Parathyroid adenoma (tissue), 2 donors: Measurements from ENCODE around the gene PRAME.

Experiments used
- H2AFZ ChIP-seq: fragments of 300-600 bp; sonication (generic); one replicate; pipeline ENCODE4 v1.7.0; 2017; ENCODE audit warnings: antibody characterized with exemption, mild to moderate bottlenecking
- H3K27ac ChIP-seq: fragments of 300-600 bp; sonication (generic); one replicate; pipeline ENCODE4 v1.7.0; 2017
- H3K27me3 ChIP-seq: fragments of 300-600 bp; sonication (generic); one replicate; pipeline ENCODE4 v1.7.0; 2017; ENCODE audit warnings: low read length; ENCODE audit not compliant: control insufficient read depth, insufficient read depth
- H3K36me3 ChIP-seq: fragments of 300-600 bp; sonication (generic); one replicate; pipeline ENCODE4 v1.7.0; 2017; ENCODE audit warnings: low read length; ENCODE audit not compliant: control insufficient read depth, insufficient read depth
- H3K4me1 ChIP-seq: fragments of 300-600 bp; sonication (generic); one replicate; pipeline ENCODE4 v1.7.0; 2017; ENCODE audit warnings: control low read depth
- H3K4me2 ChIP-seq: fragments of 300-600 bp; sonication (generic); one replicate; pipeline ENCODE4 v1.7.0; 2017; ENCODE audit warnings: low read length
- H3K4me3 ChIP-seq: fragments of 300-600 bp; sonication (generic); one replicate; pipeline ENCODE4 v1.7.0; 2017; ENCODE audit warnings: low read depth, low read length
- H3K79me2 ChIP-seq: fragments of 300-600 bp; sonication (generic); one replicate; pipeline ENCODE4 v1.7.0; 2017; ENCODE audit warnings: control low read depth
- H3K9ac ChIP-seq: fragments of 300-600 bp; sonication (generic); one replicate; pipeline ENCODE4 v1.7.0; 2017; ENCODE audit warnings: mild to moderate bottlenecking
- H3K9me3 ChIP-seq: fragments of 300-600 bp; sonication (generic); one replicate; pipeline ENCODE4 v1.7.0; 2017; ENCODE audit warnings: low read length; ENCODE audit not compliant: control insufficient read depth
- CTCF ChIP-seq: fragments of 300-600 bp; sonication (generic); IDR thresholded peaks from one replicate; pipeline ENCODE4 v1.7.0; 2017; ENCODE audit warnings: antibody characterized with exemption, mild to moderate bottlenecking
- donor health status: primary hyperparathyroidism.

The PRAME gene

GRCh38 chr22:22579869-22580604 is 21.0 kb upstream of the PRAME start:
- H3K4me2 ChIP-seq, result no peak overlapping the region
- no peak overlapping the region for H3K4me3 ChIP-seq
- H3K9ac ChIP-seq, result no peak overlapping the region
- no peaks in the 10 kb centered on the region for H3K27me3 ChIP-seq
- H3K9me3 ChIP-seq, result no peaks in the 10 kb centered on the region
- TF ChIP-seq CTCF, result no peak
- H3K36me3 ChIP-seq, result no peaks in the 10 kb centered on the region
- H3K4me1 ChIP-seq, result no peaks in the 10 kb centered on the region
- no peaks in the 10 kb centered on the region for H3K79me2 ChIP-seq
- H3K27ac ChIP-seq, result no peak overlapping the region
- H2AFZ ChIP-seq, result no peak overlapping the region

DNA sequence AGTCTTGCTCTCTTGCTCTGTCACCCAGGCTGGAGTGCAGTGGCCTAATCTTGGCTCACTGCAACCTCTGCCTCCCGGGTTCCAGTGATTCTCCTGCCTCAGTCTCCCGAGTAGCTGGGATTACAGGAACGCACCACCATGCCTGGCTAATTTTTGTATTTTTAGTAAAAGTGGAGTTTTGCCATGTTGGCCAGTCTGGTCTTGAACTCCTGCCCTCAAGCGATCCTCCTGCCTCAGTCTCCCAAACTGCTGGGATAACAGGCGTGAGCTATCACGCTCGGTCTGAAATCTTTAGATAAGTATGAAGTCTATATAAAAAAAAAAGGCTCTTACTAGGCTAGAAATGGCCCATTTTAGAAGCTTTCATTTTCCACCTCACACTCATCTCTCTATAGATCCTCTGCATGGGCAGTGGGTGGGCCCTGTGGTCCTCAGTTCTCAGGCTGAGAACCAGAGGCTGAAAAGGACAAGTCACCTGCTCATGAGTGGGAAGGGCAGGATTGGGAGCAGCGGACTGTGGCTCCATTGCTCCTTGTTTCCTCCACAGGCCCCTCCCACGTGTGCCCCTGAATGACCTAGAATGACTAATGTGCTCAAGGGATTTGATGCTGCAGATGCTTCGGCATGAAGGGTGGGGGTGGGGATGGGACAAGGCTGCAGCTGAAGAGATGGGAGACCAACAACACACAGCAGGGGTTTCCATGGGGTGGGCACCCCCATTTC is 19.8 kb upstream of the PRAME start:
- H3K79me2 ChIP-seq, result no peaks in the 10 kb centered on the region
- no peak for TF ChIP-seq CTCF

GRCh38 chr22:22576989-22577427 is 17.9 kb upstream of the PRAME start:
- no peak overlapping the region for H3K4me2 ChIP-seq
- H3K9ac ChIP-seq, result no peak overlapping the region
- no peaks in the 10 kb centered on the region for H3K27me3 ChIP-seq
- H3K36me3 ChIP-seq, result no peaks in the 10 kb centered on the region
- H3K27ac ChIP-seq, result no peak overlapping the region
- TF ChIP-seq CTCF, result no peak
- no peaks in the 10 kb centered on the region for H3K79me2 ChIP-seq
- no peaks in the 10 kb centered on the region for H3K4me1 ChIP-seq
- no peak overlapping the region for H3K4me3 ChIP-seq
- no peak overlapping the region for H2AFZ ChIP-seq
- no peaks in the 10 kb centered on the region for H3K9me3 ChIP-seq

More for the DNA sequence above, 19.8 kb upstream of the PRAME start:
- Histone ChIP-seq H3K9me3 (no peaks in the 10 kb centered on the region), H3K27ac (no peak overlapping the region), H3K36me3 (no peaks in the 10 kb centered on the region), H3K27me3 (no peaks in the 10 kb centered on the region), H3K4me3 (no peak overlapping the region), H3K4me1 (no peaks in the 10 kb centered on the region), H2AFZ (no peak overlapping the region), H3K4me2 (no peak overlapping the region), H3K9ac (no peak overlapping the region)

- Histone ChIP-seq H3K4me3 (no peak overlapping the region), H3K4me2 (no peak overlapping the region), H2AFZ (no peak overlapping the region), H3K36me3 (no peaks in the 10 kb centered on the region), H3K4me1 (no peaks in the 10 kb centered on the region), H3K79me2 (no peaks in the 10 kb centered on the region), H3K9me3 (no peaks in the 10 kb centered on the region), H3K27ac (no peak overlapping the region), H3K9ac (no peak overlapping the region), H3K27me3 (no peaks in the 10 kb centered on the region)
- TF ChIP-seq CTCF, result peak; percentile 48
Observed at GRCh38 chr22:22576244-22576988, 17.4 kb upstream of the PRAME start.
